Panc1 (cell line): ENCODE results near the gene CFAP20DC. TPM values are rescaled to one million over a fixed set of nuclear protein-coding genes. Genes with fewer than 3 reads are reported as not detected.

Source experiments
- ATAC-seq: fragments of 200-7000 bp; cut with Tn5 transposase; 2 replicates; pipeline ENCODE4 v1.9.1; 2020; ENCODE audit warnings: mild to moderate bottlenecking, moderate library complexity
- BruUV-seq: library from RNA; stranded (reverse); fragments of 400-500 nt; replicated peaks from 2 replicates; lab custom pipeline; 2021; lab: Mats Ljungman, UMichigan
- CTCF ChIA-PET: fragments of 300-600 bp; sonication (Branson Sonifier 250); formaldehyde crosslinking; loops from one replicate; lab custom pipeline; 2022; ENCODE audit warnings: antibody characterized with exemption; lab: Charles Lee
- POLR2A ChIA-PET: fragments of 300-600 bp; sonication (Branson Sonifier 250); formaldehyde crosslinking; loops from one replicate; lab custom pipeline; 2022; ENCODE audit warnings: antibody characterized with exemption; lab: Charles Lee
- DNase-seq: peaks from one replicate; pipeline ENCODE4 v3.0.0-alpha.2; 2010; ENCODE audit warnings: low read depth, low spot score
- H3K27ac ChIP-seq: 2 replicates; pipeline ENCODE4 v1.5.1; 2011; ENCODE audit warnings: mild to moderate bottlenecking, low read length, inconsistent platforms
- H3K27me3 ChIP-seq: fragments of 200-500 bp; sonication (Bioruptor generic); 2 replicates; pipeline ENCODE4 v1.6.0; 2014; ENCODE audit warnings: low read length, inconsistent platforms; ENCODE audit not compliant: control insufficient read depth, insufficient read depth
- H3K36me3 ChIP-seq: fragments of 200-500 bp; sonication (Bioruptor generic); 2 replicates; pipeline ENCODE4 v1.5.1; 2014; ENCODE audit warnings: inconsistent platforms, mild to moderate bottlenecking, low read length, moderate library complexity; ENCODE audit not compliant: control insufficient read depth, insufficient read depth
- H3K4me1 ChIP-seq: 2 replicates; pipeline ENCODE4 v1.5.1; 2011; ENCODE audit warnings: inconsistent platforms, mild to moderate bottlenecking, low read length, moderate library complexity; ENCODE audit not compliant: control insufficient read depth, insufficient read depth
- H3K4me3 ChIP-seq, 2 experiments: 2 replicates each; pipeline ENCODE4 v1.5.1; 2011 to 2012; ENCODE audit warnings: low read depth in 2 of 2, low read length in 2 of 2, mild to moderate bottlenecking in 2 of 2, inconsistent platforms in 1 of 2, moderate library complexity in 1 of 2
- H3K9me3 ChIP-seq: fragments of 200-500 bp; sonication (Bioruptor generic); 2 replicates; pipeline ENCODE4 v1.5.1; 2014; ENCODE audit warnings: low read depth, mild to moderate bottlenecking, inconsistent platforms, low read length, moderate library complexity; ENCODE audit not compliant: control insufficient read depth, insufficient read depth
- CTCF ChIP-seq: fragments of 450-650 bp; IDR thresholded peaks from 2 replicates; pipeline ENCODE4 v1.5.1; 2017; ENCODE audit warnings: mild to moderate bottlenecking
- POLR2AphosphoS5 ChIP-seq: IDR thresholded peaks from 2 replicates; pipeline ENCODE4 v1.6.1; 2012; ENCODE audit warnings: mild to moderate bottlenecking, low read depth, low read length, moderate library complexity
- REST ChIP-seq, 2 experiments: IDR thresholded peaks; 2 replicates each; pipeline ENCODE4 v1.6.1; 2011 to 2012; ENCODE audit warnings: low read depth in 2 of 2, control low read depth in 1 of 2, low read length in 1 of 2, mild to moderate bottlenecking in 1 of 2, moderate library complexity in 1 of 2; ENCODE audit not compliant: insufficient read depth in 1 of 2
- SIN3A ChIP-seq: IDR thresholded peaks from 2 replicates; pipeline ENCODE4 v1.6.1; 2012; ENCODE audit warnings: low read depth, mild to moderate bottlenecking, low read length, moderate library complexity, borderline replicate concordance; ENCODE audit not compliant: insufficient read depth
- TCF7L2 ChIP-seq: IDR thresholded peaks from 2 replicates; pipeline ENCODE4 v1.6.1; 2011; ENCODE audit warnings: mild to moderate bottlenecking, low read depth, low read length, inconsistent platforms
- in situ Hi-C: cut with HindIII; loops from 2 replicates; pipeline ENCODE4 v1.10.0; 2016; ENCODE audit warnings: low sequenced_read_pairs, low pct_unique_long_range_greater_than_20kb
- intact Hi-C: fragments of 100-400 bp; cut with micrococcal nuclease; formaldehyde crosslinking; loops from one replicate; pipeline ENCODE4 v1.10.0; 2022; ENCODE audit not compliant: unreplicated experiment
- total RNA-seq: library from RNA; stranded (reverse); gene quantifications from one replicate; pipeline ENCODE4 v1.2.1, GENCODE V29; 2021; ENCODE audit not compliant: unreplicated experiment

The CFAP20DC gene
- total RNA-seq, 1 experiment from 2014 or later: 4.0 TPM

- ChIA-PET CTCF (no interaction called here), POLR2A (no interaction called here)
- H3K27me3 ChIP-seq: no peaks in the 10 kb centered on the region
- no peaks in the 10 kb centered on the region for H3K36me3 ChIP-seq
- no peak for ATAC-seq
- in situ Hi-C loops (no loop called here), intact Hi-C loops (no loop called here)
- no peak overlapping the region for H3K4me3 ChIP-seq
- H3K27ac ChIP-seq: no peak overlapping the region
- no peaks in the 10 kb centered on the region for H3K9me3 ChIP-seq
- no peaks in the 10 kb centered on the region for H3K4me1 ChIP-seq
- DNase-seq: no peak
- no TSS peak for BruUV-seq
- TF ChIP-seq POLR2AphosphoS5 (no peak), CTCF (no peak), SIN3A (no peak), TCF7L2 (no peak), REST (IDR thresholded peaks at IDR 0.05; ENCODE audit: insufficient read depth in 1 of 2, low read depth in 2 of 2, low read length in 1 of 2) (no peak)
Observed at GRCh38 chr3:58864480-58864879, 185.3 kb downstream of the CFAP20DC start.

GRCh38 chr3:58863206-58863605 lies 186.6 kb downstream of the CFAP20DC start:
- no peaks in the 10 kb centered on the region for H3K9me3 ChIP-seq
- no peaks in the 10 kb centered on the region for H3K36me3 ChIP-seq
- CTCF ChIA-PET: no interaction called here
- no TSS peak for BruUV-seq
- ATAC-seq (no peak), DNase-seq (no peak)
- TF ChIP-seq CTCF: no peak
- TF ChIP-seq TCF7L2: no peak
- no peak for TF ChIP-seq REST (IDR thresholded peaks at IDR 0.05; ENCODE audit: insufficient read depth in 1 of 2, low read depth in 2 of 2, low read length in 1 of 2)
- TF ChIP-seq SIN3A: no peak
- no peak for TF ChIP-seq POLR2AphosphoS5
- H3K4me1 ChIP-seq: no peaks in the 10 kb centered on the region
- no peak overlapping the region for H3K27ac ChIP-seq
- no peaks in the 10 kb centered on the region for H3K27me3 ChIP-seq
- no peak overlapping the region for H3K4me3 ChIP-seq
- in situ Hi-C loops (no loop called here), intact Hi-C loops (no loop called here)
- POLR2A ChIA-PET: no interaction called here
